ENCODE results near the gene ADPRH.

GRCh38 chr3:119557877-119558269, 21.4 kb upstream of the ADPRH start:
- TF ChIP-seq POLR2A (IDR thresholded peaks at IDR 0.05; ENCODE audit: low read length): no peak
- no peak for TF ChIP-seq GATA1 (IDR thresholded peaks at IDR 0.05; ENCODE audit: low read depth, low read length)
